NCI-H1105 treated with DMSO at 0.1 percent for 48 hours (cell line): ENCODE data around the gene CACNA1C.

Source experiments
- DNase-seq: peaks from one replicate; lab custom pipeline; 2025; lab: John Stamatoyannopoulos, UW

Gene CACNA1C

GRCh38 chr12:2035431-2036055, 17.2 kb upstream of the CACNA1C start:
- no peak for DNase-seq

DNA sequence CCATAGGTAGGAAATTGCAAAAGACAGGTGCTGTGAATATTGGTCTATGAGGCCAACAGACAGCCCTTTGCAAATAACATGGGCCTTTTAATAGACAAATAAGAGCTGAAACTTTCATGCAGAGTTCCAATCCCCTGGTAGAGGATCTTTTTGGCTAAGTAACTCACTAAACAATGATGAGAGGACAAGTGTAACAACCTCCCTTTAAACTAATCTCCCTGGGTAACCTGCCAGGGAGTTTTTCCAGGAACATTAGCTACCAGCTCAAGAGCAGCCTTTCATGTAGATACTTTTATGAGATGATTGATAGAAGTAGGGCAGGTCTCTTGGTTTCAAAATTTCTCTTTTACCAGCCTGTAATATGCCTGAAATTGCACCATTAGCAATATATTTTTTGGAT, 13.8 kb upstream of the CACNA1C start:
- DNase-seq, result no peak

GRCh38 chr12:2043054-2043453, 9.7 kb upstream of the CACNA1C start:
- DNase-seq, result no peak

DNA sequence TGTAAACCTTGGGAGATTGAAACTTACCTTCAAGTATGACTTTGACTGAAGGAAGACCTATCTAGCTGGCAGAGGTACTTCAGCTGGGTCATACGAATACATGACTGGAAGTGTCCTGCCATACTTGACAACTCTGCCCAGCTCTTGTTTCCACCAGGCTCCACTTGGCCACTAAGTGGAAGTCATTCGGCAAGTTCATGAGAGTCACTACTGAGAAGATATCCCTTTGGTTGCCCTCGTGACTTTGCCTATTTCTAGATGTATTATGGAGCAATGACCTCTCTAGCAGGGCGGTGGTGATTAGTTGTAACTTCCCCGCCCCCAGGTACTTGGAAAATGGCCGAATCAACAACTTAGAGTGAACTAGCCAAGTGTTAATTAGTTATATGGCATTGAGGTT, 8.6 kb upstream of the CACNA1C start:
- DNase-seq, result no peak

DNA sequence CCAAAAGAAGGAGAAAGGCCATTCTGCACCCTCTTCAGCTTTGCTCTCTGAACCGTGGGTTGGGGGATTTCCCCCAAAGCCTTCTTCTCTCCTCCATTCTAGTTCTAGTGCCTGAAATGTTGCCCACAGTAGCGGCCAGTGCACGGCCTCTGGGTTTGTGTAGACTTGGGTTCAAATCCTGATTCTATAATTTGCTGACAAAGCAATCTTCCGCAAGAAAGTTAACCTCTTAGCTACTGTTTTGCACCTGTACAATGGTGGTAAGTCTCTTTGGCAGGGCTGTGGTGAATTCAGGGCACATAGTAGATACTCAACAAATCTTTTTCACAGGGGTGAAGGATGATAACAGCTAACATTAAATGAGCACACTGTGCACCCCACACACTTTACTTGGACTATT, 5.8 kb upstream of the CACNA1C start:
- no peak for DNase-seq

DNA sequence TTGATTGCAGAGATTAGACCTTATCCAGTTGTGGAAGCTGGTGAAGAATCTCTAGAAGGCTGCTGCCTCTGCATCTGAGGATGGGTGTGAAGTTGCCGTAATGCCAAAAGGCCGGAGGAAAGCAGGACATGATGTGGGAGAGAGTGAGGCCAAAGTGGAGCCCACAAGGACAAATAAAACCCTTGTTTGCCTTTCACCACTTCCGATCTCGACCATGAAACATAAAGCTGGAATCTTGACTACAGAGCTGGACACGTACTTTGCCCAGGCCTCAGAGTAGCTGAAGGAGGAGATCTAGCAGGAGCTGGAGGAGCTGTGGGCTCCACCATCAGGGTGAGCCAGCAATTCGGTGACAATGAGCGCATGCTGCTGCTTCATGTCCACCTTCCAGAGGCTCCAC, 5.0 kb upstream of the CACNA1C start:
- DNase-seq, result no peak

DNA sequence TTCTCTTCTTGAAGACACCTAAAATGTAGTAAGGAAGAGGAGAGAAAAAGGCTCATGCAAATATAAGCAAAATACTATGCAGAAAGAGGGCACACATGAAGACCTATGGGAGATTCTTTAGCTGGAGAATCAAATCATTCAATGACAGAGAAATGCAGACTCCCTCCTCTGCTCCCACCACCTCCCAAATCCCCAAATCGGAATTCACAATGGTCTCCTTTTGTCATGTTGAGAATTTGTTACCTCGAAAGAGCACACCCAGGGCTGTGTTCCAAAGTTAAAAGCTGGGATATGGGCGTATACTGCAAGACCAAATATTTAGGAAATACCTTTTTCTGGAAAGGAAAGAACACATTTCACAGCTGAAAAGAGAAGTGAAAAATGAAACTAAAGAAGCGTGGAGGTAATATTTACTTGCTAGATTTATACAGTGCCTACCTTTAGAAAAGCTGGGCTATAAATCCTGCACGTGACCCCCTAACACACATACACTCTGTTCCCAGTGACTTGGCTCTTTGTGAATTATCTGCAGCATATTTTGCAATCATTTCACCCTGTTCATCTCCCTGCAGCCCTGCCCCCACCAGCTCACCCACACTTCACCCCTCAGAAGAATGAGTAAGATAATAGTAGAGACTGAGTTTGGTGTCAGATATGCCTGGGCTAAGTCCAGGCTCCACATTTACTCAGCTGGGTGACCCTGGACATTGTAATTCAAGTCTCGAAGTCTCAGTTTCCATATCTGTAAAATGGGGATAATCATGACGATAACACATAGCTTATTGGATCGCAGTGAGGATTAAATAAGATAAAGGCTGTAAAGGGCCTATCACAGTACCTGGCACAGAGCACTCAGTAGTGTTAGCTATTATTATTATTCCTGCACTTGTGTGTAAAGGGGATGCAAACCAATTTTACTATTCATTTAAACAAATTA, 2.9 kb upstream of the CACNA1C start:
- DNase-seq, result no peak

DNA sequence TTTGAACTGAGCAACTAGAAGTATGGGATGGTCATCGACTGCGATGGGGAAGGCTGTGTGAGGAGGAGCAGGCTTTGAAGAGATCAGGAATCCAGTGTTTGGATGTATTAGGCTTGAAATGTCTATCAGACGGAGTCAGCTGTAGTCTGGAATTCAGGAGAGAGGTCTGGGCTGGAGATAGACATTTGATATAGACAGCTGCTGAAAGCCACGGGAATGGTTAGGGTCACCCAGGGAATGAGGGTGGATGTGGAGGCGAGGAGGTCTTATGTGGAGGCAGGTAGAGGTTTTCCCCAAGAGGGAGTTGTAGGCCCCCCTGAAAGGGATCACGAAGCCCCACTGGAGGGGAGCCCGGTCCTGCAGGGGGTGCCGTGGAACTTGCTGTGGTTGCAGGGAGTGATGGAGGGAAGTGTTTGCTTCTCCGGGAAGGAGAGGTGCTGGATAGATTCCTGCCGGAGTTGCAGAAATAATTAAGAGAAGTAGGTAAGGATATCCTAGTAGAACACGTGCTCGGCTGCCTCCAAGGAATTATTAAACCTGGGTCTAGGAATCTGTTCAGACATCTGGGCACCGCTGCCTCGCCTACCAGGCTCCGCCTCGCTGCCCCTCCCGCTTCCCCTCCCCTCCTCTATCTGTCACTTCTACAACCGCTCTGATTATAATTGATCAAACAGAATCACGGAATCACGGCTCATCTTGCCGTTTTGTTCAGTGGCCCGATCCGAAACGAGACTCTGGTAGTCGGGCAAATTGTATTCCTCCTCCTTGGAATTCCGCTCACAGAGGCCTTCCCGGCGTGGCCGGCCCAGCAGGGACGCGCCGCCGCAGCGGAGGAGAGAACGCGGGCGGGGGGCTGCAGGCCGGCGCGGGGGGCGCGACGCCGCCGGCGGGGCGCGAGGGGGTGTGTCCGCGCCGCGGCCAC, 826 bp upstream of the CACNA1C start:
- peak; percentile 17 for DNase-seq

DNA sequence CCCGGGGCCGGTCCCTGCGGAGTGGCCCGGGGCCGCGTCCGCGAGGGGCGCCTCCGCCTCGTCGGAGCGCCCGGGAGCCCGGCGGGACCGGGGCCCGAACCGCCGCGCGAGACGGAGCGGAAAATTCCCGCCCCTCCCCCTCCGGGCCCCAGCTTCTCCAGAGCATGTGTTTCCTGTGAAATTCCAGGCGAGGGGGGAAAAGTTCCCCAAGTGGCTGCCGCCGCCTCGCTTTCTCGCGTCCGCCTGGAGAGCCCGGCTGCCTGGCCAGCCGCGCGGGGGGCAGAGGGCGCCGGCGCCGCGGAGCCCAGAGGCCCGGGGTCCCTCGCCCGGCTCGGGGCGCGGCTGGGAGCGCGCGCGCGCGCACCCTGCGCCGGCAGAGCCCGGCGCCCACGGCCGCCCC, 904 bp downstream of the CACNA1C start:
- no peak for DNase-seq

DNA sequence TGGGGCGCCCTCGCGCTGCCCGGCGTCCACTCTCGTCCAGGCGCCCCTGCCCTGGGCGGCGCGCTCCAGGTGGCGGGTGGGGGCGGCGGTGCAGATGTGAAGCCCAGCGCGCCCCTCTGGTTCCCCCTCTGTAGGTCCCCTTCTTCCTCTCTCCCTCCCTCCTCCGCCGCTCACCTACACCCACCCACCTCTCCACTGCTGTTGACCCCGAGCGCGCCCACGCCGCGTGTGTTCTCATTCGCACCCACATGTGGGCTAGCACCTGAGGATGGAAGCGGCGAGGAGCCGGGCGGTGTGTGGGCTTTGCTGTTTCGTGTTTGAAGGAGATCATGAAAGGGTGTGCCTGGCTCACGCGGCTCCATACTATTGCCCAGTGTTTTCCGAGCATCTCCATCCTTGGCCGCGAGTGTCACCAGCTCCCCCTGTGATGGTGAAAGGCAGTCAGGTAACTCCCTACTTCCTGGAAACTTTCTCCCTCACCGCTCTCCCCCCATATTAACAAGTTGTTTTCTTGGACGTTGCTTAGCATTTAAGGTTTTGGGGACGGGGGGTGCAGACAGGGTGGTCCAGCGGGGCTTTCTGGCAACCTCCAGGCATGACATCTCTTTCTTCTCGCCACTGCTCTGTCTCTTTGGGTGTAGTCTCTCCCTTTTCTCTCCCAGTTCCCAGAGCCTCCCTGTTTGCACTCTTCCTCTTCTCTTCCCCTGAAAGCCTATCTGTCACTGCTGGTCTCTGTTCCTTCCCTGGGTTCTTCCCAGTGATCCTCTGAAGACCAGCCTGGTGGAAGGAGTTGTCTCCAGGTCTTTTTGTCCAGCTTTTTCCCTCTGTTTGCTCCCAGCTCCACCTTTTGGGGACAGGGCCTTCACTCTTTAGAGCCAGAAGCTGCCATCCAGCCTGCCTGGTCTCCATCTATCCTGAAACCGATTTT, 1.6 kb downstream of the CACNA1C start:
- peak; percentile 15 for DNase-seq

DNA sequence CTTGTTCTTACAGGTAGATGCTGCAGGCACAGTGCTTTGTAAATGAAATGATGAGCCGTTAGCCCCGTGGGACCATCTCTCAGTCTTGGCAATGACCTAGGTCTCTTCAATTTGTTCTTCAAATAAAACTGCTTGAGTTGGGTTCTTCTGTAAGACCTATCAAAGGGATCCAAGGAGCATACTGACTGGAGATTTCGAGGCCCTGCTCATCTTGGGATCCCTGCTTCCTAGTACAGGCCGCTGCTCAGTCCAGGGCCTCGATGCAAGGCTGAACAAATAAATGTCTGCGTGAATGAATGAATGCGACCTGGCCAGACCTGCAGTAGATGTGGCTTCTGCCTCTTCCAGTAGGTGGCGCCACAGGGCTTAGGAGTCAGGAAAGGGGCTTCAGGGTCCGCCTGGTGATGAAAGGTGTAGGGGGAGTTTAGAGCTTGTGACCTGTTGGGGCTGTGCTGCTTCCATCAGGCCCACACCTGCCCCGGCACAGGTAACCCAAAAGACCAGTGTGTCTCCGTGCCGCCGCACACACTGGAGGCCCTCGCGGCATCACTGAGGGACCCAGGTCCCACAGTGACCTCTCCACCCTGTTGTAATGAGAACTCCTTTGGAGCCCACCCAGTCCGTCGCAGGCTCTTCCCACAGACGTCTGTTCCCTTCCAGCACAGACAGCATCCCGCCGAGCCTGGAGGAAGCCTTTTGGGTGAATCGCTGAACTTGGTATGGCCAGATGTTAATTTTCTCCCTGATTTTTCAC, 4.4 kb downstream of the CACNA1C start:
- peak; percentile 61 for DNase-seq

- no peak for DNase-seq
These were observed 5.1 kb downstream of the CACNA1C start for GRCh38 chr12:2057795-2058408.

DNA sequence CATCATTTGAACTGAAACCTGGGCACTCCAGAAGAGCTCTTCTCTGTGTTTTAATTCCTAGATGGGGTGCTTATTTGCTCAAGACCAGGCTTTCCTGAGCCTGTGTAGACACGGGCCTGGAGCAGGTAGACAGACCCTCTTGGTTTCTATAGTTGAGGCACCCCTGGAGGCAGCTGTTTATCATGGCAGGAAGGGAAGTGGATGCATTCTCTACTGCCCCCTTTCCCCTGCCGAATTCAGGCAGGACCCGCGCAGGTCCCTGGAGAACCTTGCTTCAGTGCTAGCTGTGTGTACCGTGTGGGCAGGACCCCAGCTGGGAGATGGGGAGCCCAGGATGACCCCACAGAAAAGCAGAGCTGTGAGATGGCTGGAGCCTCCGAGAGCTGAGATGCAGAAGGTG, 6.0 kb downstream of the CACNA1C start:
- no peak for DNase-seq

- no peak for DNase-seq
These were observed 8.6 kb downstream of the CACNA1C start for GRCh38 chr12:2061402-2061801.

- no peak for DNase-seq
These were observed 11.3 kb downstream of the CACNA1C start for GRCh38 chr12:2064071-2064507.

DNA sequence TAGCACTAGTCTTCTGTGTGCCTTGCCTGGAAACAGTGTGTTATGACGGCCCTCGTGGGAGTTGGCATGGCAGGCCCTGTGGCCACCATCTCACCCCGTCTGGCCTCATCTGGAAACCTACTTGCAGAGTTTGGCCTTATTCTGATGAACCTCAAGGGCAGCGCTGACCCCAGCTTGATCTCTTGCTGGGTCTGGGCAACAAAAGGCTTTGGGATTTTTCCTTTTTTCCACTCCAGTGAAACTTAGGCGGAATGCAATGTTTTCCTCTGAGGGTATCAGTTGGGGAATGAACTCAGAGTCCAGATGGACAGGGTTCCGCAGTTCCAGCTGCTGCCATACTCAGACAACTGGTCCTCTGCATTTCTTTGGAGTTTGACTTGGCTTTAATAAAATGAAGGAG, 15.9 kb downstream of the CACNA1C start:
- no peak for DNase-seq

GRCh38 chr12:2070440-2071045, 17.8 kb downstream of the CACNA1C start:
- no peak for DNase-seq

- DNase-seq, result no peak
These were observed 22.0 kb downstream of the CACNA1C start for GRCh38 chr12:2074792-2075191.

GRCh38 chr12:2075508-2076195, 22.9 kb downstream of the CACNA1C start:
- no peak for DNase-seq
